Muscle layer of duodenum (tissue), 2 donors: ENCODE results near the gene PAK5.

Experiments used
- H3K27ac ChIP-seq: one replicate; pipeline ENCODE4 v1.7.0; 2013; ENCODE audit warnings: mild to moderate bottlenecking, low read length
- H3K27me3 ChIP-seq: one replicate; pipeline ENCODE4 v1.7.0; 2013; ENCODE audit warnings: low read depth, mild to moderate bottlenecking, control low read depth, low read length
- H3K36me3 ChIP-seq, 2 donors: one replicate each; pipeline ENCODE4 v1.7.0; 2013; ENCODE audit warnings: low read length in 2 of 2, control low read depth in 1 of 2, mild to moderate bottlenecking in 1 of 2; ENCODE audit not compliant: insufficient read depth in 2 of 2, control insufficient read depth in 1 of 2
- H3K4me1 ChIP-seq, 2 donors: one replicate each; pipeline ENCODE4 v1.7.0; 2013; ENCODE audit warnings: low read length in 2 of 2, mild to moderate bottlenecking in 2 of 2, control low read depth in 1 of 2, moderate library complexity in 1 of 2; ENCODE audit not compliant: insufficient read depth in 2 of 2, control insufficient read depth in 1 of 2
- H3K4me3 ChIP-seq, 2 donors: one replicate each; pipeline ENCODE4 v1.7.0; 2013; ENCODE audit warnings: low read length in 2 of 2, low read depth in 1 of 2, mild to moderate bottlenecking in 1 of 2
- H3K9me3 ChIP-seq, 2 donors: one replicate each; pipeline ENCODE4 v1.7.0; 2013; ENCODE audit warnings: low read length in 2 of 2, control low read depth in 1 of 2, mild to moderate bottlenecking in 1 of 2; ENCODE audit not compliant: control insufficient read depth in 1 of 2
- donor health status: healthy.

Gene PAK5

DNA sequence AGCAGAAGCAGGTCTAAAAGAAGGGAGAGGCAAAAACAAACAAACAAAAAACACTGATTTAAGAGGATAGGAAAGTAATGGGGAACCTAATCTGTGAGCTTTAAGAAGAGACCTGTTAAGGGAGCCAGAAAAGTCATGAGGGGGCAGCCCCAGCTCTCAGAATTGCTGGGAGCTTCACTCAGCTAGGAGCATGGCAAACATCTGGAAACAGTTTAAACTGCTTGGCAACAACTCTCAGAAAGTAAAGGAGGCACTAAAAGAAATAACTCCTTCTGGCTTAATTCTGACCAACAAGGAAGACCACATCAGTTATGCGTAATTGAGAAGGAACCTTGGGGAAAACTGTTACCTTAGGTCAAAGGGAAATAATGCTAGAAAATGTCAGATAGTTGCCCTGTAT is 203.1 kb downstream of the PAK5 start:
- Histone ChIP-seq H3K36me3 (no peaks in the 10 kb centered on the region), H3K4me1 (no peaks in the 10 kb centered on the region), H3K27ac (no peak overlapping the region), H3K9me3 (no peaks in the 10 kb centered on the region), H3K4me3 (no peak overlapping the region), H3K27me3 (no peaks in the 10 kb centered on the region)

DNA sequence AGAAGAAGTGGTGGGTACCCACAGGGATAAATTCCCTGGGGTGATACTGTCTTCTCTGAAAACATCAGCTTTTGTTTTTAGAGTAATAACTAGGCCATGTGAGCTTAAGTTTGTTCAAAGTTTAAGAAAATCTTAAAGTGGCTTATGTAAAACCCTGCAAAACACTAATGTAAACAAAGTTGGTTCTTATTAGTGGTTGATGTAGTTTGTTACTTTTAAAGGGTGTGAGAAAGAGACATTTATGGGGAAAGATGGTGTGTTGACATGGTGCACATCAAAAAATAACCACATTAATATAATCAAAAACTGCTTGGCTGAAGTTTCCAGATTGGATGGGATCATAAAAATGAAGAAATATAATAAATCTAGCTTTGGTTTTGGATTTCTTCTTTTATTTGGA is 204.5 kb downstream of the PAK5 start:
- Histone ChIP-seq H3K27me3 (no peaks in the 10 kb centered on the region), H3K4me1 (no peaks in the 10 kb centered on the region), H3K9me3 (no peaks in the 10 kb centered on the region), H3K36me3 (no peaks in the 10 kb centered on the region), H3K4me3 (no peak overlapping the region), H3K27ac (no peak overlapping the region)

DNA sequence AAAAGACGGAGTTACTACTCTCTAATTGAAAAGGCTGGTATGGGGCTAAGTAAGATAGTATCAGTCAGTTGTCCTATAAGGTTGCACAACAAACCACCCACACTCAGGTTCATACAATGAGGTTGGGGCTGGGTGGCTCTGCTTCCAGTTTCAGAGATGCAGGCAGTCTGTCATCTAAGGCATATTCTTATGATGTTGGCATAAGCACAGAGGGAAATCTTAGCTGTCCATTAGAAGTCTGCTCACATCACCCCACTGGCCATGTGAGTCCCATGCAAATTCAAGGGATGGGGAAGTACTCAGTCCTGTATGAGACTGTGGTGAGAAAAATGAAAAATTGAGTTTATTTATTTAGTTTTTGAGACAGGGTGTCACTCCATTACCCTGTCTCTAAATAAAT is 205.9 kb downstream of the PAK5 start:
- no peaks in the 10 kb centered on the region for H3K36me3 ChIP-seq
- H3K27ac ChIP-seq: no peak overlapping the region
- no peak overlapping the region for H3K4me3 ChIP-seq
- no peaks in the 10 kb centered on the region for H3K9me3 ChIP-seq
- no peaks in the 10 kb centered on the region for H3K27me3 ChIP-seq
- H3K4me1 ChIP-seq: no peaks in the 10 kb centered on the region

DNA sequence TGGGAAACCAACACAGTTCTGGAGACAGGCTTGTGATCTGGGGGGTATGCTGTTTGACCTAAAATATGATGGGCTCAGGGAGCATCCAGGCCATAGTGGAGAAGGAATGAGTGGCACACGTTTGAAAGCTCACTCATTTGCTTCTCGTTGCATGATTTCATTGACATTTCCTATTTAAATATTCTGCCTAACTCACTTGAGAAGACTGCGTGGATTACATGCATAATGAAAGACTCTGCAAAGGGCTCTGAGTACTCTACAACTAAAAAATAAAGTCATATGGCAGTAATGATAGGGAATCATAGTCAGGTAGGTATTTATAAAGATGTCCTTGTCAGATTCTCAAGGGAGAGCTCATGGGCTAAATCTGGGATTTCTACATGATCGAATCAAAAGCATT is 206.6 kb downstream of the PAK5 start:
- no peaks in the 10 kb centered on the region for H3K4me1 ChIP-seq
- H3K4me3 ChIP-seq: no peak overlapping the region
- no peak overlapping the region for H3K27ac ChIP-seq
- H3K27me3 ChIP-seq: no peaks in the 10 kb centered on the region
- H3K36me3 ChIP-seq: no peaks in the 10 kb centered on the region
- H3K9me3 ChIP-seq: no peaks in the 10 kb centered on the region

GRCh38 chr20:9630554-9630953 is 208.3 kb downstream of the PAK5 start:
- Histone ChIP-seq H3K36me3 (no peaks in the 10 kb centered on the region), H3K27me3 (no peaks in the 10 kb centered on the region), H3K4me1 (no peaks in the 10 kb centered on the region), H3K27ac (no peak overlapping the region), H3K9me3 (no peaks in the 10 kb centered on the region), H3K4me3 (no peak overlapping the region)

DNA sequence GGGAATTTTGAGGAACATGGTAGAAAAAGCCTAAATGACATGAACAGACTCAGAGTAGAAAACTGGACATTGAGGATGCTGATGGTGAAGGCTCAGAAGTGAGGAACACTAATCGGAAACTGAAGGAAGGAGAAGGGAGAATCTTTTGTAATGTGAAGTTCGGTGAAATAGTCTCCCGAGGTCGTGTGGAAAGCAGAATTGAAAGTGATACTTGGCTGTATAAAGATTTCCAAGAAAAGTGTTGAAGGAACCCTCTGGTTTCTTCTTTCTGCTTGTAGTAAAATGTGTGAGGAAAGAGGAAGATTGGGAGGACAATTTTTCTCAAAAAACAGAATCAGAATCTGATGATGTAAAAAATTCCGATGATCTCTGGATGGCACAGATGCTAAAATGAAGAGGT is 209.0 kb downstream of the PAK5 start:
- Histone ChIP-seq H3K36me3 (no peaks in the 10 kb centered on the region), H3K27me3 (no peaks in the 10 kb centered on the region), H3K27ac (no peak overlapping the region), H3K9me3 (no peaks in the 10 kb centered on the region), H3K4me1 (no peaks in the 10 kb centered on the region), H3K4me3 (no peak overlapping the region)

DNA sequence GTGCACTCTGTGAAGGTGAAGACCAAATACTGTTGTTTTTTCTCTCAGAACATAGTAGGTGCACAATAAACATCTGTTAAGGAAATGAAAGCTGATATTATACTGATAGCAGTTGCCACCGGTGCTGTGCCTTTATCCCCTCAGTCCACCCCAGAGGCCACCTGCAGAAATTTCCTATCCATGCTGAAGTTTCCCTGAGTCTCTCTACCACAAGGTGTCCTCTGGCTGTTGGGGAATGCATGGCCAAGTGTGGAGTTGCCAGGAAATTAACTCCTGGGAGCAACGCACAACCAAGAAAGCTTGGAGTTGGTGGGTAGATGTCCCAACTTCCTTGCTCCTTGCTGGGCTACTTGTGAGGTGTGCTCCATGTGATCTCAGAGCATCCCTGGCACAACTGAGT is 210.3 kb downstream of the PAK5 start:
- Histone ChIP-seq H3K27ac (no peak overlapping the region), H3K9me3 (no peaks in the 10 kb centered on the region), H3K4me1 (no peaks in the 10 kb centered on the region), H3K36me3 (no peaks in the 10 kb centered on the region), H3K4me3 (no peak overlapping the region), H3K27me3 (no peaks in the 10 kb centered on the region)

- Histone ChIP-seq H3K9me3 (no peaks in the 10 kb centered on the region), H3K27me3 (no peaks in the 10 kb centered on the region), H3K36me3 (no peaks in the 10 kb centered on the region), H3K4me1 (no peaks in the 10 kb centered on the region), H3K4me3 (no peak overlapping the region), H3K27ac (no peak overlapping the region)
Measured at GRCh38 chr20:9628141-9628540, 210.7 kb downstream of the PAK5 start.

GRCh38 chr20:9627219-9627618 is 211.7 kb downstream of the PAK5 start:
- Histone ChIP-seq H3K9me3 (no peaks in the 10 kb centered on the region), H3K4me3 (no peak overlapping the region), H3K4me1 (no peaks in the 10 kb centered on the region), H3K27ac (no peak overlapping the region), H3K36me3 (no peaks in the 10 kb centered on the region), H3K27me3 (no peaks in the 10 kb centered on the region)

GRCh38 chr20:9626357-9626756 is 212.5 kb downstream of the PAK5 start:
- no peaks in the 10 kb centered on the region for H3K4me1 ChIP-seq
- H3K9me3 ChIP-seq: no peaks in the 10 kb centered on the region
- no peaks in the 10 kb centered on the region for H3K27me3 ChIP-seq
- H3K4me3 ChIP-seq: no peak overlapping the region
- H3K27ac ChIP-seq: no peak overlapping the region
- H3K36me3 ChIP-seq: no peaks in the 10 kb centered on the region

- no peaks in the 10 kb centered on the region for H3K4me1 ChIP-seq
- H3K4me3 ChIP-seq: no peak overlapping the region
- H3K27me3 ChIP-seq: no peaks in the 10 kb centered on the region
- H3K36me3 ChIP-seq: no peaks in the 10 kb centered on the region
- H3K27ac ChIP-seq: no peak overlapping the region
- H3K9me3 ChIP-seq: no peaks in the 10 kb centered on the region
Measured at GRCh38 chr20:9617940-9618339, 220.9 kb downstream of the PAK5 start.

DNA sequence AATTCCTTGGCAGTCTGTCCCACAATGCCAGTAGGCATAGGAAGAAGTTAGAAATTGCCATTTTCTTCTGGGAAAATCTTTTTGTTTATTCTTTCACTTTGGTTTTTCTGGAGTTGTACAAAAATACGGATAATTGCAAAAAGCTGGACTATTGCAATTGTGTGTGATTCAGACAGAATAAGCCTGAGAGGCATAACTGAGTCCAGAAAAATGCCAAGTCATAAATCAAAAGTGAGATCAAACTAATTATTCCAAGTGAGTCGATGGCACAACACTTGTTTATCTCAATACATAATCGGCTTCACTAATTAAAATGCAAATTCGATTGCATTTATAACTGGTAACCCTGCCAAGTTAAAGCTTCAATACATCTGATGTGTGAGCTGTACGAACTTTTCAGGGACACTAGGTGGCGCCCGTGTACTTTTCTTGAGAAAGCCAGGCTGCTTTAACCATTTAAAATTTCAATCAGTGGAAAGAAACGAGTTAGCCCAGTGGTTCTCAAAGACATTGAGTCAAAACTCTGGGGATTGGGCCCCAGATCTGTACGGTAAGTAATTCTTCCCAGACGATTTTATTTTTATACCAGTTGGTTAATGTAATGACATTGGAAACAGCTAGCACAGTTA is 221.9 kb downstream of the PAK5 start:
- no peak overlapping the region for H3K4me3 ChIP-seq
- no peak overlapping the region for H3K27ac ChIP-seq
- no peaks in the 10 kb centered on the region for H3K27me3 ChIP-seq
- no peaks in the 10 kb centered on the region for H3K36me3 ChIP-seq
- H3K9me3 ChIP-seq: no peaks in the 10 kb centered on the region
- no peaks in the 10 kb centered on the region for H3K4me1 ChIP-seq
